G401.6 (cell line): ENCODE results near the gene PPP2R2D.
"Not testable (repeated sequence)": the region's sequence is repeated elsewhere in the genome, so short reads cannot be mapped to it uniquely, and the experiment has no call there.

ENCODE experiments used
- FAIRE-seq: peaks from 2 replicates; lab custom pipeline; 2012; peaks lifted over from hg19 to GRCh38; lab: Jason Lieb, UNC

PPP2R2D gene

DNA sequence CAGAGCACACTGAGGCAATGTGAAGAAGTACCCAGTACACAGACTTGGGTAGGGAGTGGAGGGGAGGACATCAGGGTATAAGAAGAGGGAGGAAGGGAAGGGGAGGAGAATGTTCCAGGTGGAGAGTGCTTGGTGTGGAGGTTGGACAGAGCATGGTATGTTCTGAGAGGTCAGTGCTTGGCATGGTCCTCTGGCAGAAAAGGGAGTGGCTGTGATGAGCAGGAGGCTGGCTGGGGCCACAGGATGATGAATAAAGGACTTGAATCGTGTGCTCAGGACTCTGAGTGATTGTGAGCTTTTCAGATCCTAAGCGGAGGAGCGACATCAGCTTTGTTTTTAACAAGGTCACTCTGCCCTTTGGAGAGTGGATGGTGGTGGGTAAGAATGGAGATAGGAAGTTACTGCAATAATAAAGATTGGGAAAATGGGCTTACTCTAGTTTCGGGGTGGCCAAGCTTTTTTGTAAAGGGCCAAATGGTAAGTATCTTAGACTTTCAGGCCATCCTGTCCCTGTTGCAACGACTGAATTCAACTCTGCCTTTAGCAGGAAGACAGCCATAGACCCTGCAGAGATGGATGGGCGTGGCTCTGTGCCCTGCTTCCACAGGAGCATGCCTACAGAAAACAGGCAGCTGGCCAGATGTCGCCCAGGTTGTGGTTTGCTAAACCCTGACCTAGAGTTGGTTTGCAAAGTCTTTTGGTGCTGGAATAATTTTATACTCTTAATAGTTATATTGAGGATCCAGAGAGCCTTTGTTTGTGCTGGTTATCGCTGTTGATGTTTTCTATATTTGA is 8.4 kb downstream of the PPP2R2D start:
- FAIRE-seq = no peak

DNA sequence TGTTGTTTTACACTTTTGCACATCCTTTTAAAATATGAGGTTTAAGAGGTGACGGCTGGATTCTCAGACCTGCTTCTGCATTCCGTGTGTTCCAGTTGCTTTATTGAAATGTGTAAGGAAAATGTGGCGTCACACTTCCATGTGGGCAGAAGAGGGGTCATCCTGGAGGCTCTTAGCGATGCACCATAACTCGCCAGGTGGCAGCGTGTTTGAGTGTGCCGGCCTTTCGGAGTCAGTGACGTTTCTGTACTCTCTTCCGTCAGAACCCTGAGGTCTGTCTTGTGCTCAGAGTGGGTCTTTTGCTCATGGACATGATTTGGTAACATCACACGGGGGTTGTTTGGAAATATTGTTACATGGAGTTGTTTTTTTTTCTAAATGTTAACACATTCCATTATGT is 9.1 kb downstream of the PPP2R2D start:
- FAIRE-seq = no peak

DNA sequence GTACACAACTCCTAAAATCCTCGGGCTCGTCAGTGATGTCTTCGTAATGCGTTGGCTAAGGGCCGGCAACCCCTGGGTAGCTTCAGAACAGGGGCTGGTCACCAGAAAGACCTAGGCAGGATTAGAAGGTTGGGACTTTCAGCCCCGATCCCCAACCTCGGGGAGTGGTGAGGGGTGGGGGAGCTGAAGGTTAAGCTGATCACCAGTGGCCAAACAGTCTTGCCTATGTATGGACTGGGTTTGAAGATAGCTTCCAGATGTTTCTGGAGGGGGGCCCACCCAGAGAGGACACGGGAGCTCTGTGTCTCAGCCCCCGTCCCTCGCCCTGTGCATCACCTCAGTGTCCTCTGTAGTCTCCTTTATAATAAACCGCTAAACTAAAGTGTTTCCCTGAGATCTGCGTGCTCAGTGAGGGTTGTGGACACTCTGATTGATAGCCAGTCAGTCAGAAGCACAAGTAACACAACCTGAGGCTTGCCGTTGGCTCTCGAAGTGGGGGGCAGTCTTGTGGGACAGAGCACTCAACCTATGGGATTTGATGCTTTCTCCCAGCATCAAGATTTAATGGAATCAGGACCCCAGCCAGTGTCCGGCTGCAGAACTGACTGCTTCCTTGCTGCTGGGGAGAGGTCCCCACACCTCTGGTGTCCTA is 10.0 kb downstream of the PPP2R2D start:
- no peak for FAIRE-seq

DNA sequence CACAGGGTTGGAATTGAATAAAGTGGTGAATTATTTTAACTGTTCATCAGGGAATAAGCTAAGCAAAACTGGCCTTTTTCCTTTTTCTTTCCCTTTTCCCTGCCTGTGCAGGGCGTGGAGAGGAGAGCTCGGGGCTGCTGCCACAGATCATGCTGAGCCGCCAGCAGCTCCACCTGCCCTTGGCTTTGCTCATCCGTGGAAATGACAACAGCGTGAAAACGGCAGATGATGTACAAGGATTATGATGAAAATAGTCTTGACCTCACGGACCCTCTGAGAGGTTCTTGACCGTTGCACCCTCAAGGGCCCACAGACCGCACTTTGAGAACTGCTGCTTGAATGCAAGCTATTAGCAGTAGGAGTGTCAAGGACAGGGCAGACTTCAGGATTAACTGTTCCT is 10.6 kb downstream of the PPP2R2D start:
- no peak for FAIRE-seq

DNA sequence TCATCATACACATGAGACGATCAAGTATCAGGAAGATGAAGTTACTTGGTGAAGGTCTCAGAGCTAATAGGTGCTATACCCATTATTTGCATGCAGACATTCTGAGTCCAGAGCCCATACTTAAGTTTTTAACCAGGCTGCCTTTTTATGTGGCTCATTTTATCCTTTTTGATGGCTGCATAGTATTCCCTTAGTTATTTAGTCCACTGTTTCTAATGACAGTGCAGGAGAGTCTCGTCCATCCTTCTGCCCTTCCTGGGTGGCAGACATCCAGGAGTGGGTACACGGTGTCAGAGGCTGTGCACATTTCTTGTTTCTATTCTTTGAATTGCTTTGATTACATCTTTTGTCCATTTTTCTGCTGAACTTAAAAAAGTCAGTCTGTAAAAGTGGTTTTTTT is 11.8 kb downstream of the PPP2R2D start:
- FAIRE-seq = no peak

DNA sequence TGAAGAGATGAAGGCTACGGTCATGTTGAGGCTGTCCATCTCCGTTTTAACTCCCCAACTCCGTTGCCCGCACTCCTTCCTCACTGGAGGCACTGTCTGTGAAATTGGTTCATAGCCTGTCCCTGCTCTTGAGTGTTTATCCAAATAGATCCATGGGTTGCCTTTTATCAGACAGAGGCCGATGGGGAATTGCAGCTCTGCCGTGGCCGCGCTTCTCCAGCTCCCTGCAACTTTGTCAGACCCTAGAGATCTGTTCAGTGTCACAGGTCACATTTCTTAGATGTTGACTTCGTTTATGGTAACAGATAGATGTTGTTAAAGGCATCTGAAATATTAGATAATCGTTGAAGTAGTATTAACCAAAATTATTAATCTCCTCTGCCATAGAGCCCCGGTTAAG is 14.7 kb downstream of the PPP2R2D start:
- FAIRE-seq = no peak

DNA sequence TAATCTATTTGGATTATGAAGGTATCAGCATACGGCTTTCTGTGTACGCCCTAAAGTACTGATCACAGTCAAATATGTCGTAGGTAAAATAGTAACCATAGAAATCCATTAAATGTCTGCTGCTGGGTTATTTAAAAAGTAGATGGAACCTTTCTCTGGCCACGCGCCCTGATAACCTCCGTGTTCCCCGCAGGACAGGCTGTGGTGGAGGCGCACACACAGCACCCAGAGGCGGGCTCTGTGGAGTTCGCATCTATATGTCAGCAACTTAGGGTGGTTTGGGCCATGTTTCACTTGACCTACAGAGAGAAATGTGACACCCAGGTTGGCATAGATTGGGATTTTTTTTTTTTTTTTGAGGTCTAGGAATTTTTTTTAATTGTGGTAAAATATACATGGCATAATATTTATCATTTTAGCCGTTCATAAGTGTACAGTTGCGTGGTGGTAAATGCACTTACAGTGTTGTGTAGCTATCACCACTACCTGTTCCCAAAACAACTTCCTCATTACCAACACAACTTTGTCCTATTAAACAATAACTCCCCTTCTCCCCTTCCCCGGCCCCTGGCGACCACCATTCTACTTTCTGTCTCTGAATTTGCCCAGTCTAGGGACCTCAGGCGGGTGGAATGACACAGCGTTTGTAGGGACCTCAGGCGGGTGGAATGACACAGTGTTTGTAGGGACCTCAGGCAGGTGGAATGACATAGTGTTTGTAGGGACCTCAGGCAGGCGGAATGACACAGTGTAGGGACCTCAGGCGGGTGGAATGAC is 15.4 kb downstream of the PPP2R2D start:
- no peak for FAIRE-seq

DNA sequence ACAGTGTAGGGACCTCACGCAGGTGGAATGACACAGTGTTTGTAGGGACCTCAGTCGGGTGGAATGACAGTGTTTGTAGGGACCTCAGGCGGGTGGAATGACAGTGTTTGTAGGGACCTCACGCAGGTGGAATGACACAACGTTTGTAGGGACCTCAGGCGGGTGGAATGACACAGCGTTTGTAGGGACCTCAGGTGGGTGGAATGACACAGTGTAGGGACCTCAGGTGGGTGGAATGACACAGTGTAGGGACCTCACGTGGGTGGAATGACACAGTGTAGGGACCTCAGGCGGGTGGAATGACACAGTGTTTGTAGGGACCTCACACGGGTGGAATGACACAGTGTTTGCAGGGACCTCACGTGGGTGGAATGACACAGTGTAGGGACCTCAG is 16.0 kb downstream of the PPP2R2D start:
- not testable (repeated sequence) for FAIRE-seq

DNA sequence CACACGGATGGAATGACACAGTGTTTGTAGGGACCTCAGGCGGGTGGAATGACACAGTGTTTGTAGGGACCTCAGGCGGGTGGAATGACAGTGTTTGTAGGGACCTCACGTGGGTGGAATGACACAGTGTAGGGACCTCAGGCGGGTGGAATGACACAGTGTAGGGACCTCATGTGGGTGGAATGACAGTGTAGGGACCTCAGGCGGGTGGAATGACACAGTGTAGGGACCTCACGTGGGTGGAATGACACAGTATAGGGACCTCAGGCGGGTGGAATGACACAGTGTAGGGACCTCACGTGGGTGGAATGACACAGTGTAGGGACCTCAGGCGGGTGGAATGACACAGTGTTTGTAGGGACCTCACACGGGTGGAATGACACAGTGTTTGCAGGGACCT is 16.7 kb downstream of the PPP2R2D start:
- not testable (repeated sequence) for FAIRE-seq

DNA sequence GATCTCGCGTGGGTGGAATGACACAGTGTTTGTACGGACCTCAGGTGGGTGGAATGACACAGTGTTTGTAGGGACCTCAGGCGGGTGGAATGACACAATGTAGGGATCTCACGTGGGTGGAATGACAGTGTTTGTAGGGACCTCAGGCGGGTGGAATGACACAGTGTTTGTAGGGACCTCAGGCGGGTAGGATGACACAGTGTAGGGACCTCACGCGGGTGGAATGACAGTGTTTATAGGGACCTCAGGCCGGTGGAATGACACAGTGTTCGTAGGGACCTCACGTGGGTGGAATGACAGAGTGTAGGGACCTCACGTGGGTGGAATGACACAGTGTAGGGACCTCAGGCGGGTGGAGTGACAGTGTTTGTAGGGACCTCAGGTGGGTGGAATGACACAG is 18.7 kb downstream of the PPP2R2D start:
- not testable (repeated sequence) for FAIRE-seq

DNA sequence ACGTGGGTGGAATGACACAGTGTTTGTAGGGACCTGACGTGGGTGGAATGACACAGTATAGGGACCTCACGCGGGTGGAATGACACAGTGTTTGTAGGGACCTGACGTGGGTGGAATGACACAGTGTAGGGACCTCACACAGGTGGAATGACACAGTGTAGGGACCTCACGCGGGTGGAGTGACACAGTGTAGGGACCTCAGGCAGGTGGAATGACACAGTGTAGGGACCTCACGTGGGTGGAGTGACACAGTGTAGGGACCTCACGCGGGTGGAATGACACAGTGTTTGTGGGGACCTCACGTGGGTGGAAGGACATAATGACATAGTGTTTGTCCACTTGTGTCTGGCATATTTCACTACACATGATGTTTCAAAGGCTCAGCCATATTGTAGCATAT is 19.3 kb downstream of the PPP2R2D start:
- FAIRE-seq = no peak

DNA sequence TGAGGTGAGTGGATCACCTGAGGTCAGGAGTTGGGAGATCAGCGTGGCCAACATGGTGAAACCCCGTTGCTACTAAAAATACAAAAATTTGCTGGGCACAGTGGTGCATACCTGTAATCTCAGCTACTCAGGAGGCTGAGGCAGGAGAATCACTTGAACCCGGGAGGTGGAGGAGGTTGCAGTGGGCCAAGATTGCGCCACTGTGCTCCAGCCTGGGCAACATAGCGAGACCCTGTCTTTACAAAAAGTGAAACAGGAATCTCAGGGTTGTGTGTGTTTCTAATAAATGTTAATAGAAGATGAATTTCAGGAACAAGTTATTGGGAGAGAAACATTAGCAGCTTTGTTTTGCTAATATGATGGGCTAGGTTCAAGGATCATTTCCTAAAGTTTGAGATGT is 19.9 kb downstream of the PPP2R2D start:
- FAIRE-seq = no peak

DNA sequence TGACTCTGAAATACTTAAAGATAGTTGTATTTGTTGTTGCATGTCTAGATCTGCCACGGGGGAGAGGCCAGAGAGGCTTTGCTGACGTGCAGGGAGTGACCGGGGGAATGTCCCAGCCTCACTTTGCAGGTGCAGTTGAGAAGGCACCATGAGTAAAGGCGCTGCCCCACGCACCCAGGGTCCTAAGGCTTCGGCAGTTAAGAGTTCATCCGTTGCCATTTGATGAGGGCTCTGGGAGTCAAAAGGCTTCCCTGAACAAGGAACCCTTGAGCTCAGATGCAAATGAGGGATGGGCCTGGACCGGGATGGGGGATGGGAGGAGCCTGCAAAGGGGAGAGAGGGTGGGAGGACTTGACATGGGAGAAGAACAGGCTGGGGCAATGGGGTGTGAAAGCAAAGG is 20.4 kb downstream of the PPP2R2D start:
- no peak for FAIRE-seq

DNA sequence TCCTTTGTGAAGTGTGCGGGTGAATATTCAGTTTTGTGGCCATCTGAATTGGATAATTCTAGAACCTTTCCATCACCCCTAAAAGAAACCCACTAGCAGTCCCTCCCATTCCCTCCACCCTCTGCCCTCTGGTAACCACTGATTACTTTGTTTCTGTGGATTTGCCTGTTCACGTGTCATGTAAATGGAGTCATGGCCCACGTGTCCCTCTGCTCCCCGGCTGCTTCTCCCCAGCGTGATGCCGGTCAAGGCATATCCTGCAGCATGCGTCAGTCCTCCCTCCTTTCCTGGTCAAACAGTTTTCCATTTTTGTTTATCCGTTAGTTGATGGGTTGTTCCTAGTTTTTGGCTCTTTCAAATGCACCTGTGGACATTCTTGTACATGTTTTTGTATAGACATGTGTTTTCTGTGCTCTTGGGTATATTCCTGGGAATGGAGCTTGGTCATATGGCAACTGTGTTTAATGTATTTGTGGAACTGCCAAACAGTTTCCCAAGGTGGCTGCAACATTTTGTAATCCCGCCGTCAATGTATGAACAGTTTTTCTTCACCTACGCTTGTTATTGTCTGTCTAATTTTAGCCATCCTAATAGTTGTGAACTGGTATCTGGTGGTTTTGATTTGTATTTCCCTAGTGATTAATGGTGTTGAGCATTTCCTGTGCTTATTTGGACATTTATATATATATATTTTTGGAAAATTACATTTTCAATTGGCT is 22.4 kb downstream of the PPP2R2D start:
- FAIRE-seq = no peak

DNA sequence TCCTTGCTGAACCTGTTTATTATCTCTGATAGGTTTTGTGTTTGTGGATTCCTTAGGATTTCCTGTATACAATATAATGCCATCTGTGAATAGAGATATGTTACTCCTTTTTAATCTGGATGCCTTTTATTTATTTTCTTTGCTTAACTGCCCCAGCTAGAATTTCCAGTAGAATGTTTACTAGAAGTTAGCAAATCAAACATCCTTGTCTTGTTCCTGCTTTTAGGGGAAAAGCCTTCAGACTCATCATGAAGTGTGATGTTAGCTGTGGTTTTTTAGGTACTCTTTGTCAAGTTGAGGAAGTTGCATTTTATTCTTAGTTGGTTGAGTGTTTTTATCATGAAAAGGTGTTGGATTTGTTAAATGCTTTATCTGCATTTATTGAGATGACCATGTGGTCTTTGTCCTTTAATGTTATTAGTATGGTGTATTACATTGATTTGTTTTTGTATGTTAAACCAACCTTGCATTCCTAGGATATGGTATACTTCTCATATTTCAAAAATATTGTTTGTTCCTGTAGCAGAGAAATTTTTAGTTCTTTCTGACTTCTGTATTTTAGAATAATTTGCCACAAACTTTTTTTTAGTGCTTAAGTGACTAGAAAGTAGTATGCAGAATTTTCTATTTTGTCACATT is 24.3 kb downstream of the PPP2R2D start:
- FAIRE-seq = no peak

DNA sequence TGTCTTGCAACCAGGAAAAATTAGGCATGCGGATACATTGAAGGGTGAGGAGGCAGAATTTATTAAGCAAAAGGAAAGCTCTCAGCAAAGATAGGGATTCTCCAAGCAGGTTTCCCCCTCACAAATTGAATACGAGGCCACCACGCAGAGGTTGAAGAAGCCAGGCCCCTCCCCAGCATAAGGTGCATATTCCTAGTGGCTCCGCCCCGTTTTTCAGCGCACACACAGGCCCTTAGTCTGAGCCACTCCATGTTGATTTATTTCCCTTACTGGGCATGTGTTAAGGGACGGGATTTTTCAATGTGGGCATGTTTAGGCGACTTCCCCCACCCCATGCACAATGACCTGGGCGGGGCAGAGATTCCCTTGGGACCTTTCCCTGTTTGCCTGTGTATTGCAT is 24.9 kb downstream of the PPP2R2D start:
- no peak for FAIRE-seq

DNA sequence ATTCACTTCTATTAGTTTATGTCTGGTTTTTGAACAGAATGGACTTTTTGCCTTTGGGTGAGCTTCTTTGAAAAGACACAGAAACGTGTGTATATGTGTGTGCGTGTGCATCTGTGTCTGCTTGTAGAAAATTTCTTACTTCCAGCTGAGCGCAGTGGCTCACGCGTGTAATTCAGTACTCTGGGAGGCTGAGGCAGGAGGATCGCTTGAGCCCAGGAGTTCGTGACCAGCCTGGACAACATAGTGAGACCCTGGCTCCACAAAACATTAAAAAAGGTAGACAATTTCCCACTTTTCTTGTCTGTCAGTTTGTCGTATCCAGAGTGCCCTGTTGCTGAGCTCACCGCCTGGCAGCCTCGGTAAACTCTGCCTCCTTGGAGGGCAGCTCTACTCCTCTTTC is 25.4 kb downstream of the PPP2R2D start:
- FAIRE-seq = no peak

DNA sequence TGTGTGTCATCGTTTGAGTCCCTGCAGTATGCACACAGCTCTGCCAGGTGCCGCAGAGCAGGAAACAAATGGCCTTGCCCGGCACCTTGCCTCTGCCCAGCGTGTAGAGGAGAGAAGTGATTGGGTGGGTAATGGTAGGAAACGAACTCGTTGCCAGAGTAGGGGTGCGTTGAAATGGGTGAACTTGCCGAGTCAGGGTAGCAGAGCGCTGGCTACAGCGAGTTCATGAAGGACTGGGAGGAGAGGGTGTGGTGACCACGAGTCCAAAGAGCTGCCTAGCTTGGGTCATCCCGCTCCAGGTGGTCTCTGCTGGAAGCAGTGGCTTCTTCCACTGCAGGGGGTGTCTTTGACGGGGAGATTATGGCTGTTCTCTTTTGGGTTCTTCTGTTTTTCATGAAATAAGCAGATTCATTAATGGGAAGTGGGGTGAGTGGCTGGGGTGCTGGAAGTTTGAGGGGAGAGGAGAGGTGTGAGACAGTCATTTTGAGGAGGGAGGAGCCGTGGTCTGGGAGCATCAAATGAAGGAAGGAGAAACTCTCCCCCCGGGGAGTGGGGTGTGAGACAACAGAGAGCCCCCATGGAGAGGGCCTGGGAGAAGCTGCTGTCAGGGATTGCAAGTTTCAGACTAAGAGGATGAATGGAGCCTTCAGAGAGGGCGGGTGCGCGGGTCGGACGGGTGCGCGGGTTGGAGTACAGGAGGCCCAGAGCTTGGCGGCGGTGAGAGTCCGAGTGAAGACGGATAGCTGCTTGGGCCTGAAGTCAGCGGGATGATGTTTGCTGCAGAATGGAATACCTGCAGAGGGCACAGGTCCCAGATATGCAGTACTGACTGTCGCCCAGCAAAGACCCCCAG is 26.2 kb downstream of the PPP2R2D start:
- no peak for FAIRE-seq

DNA sequence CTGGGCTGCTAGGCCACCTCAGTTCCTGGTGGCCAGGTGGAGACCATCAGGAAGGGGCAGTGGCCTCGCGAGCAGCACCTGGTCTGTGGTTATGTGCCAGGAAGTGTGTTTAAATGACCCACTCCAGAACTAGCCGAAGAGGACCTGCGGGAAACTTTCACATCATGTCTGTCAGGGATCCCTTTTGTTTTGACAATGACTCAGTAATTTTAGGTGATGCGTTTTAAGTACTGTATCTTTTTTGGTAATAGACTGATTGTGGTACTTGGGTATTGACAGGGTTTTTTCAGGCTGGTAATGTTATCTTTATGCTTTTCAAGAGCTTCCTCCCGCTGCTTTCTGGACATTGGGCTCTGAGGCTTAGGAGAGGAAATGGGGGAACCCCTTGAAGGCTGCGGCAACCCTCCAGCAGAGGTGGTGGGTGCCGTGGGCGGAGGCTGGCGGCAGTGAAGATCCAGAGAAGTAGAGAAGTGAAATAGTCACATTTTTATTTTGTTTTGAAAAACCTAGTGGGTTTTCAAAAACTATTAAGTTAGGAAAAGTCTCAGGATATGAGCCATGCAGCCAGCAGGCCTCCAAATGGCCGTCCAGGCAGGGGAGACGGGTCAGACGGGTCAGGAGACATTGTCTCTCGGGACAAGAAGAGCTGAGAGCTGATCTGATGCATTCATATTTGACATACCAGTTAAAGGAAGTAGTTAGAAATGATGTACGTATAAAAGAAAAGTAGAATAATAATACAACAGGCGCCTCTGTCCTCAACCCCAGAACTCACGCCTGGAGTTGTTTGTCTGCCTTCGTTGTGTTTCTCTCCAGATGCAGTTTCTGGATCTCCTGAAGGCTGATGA is 27.7 kb downstream of the PPP2R2D start:
- no peak for FAIRE-seq
